GM19463 (cell line): Measurements from ENCODE around the gene AAMP.
"Not testable (repeated sequence)": the region's sequence is repeated elsewhere in the genome, so short reads cannot be mapped to it uniquely, and the experiment has no call there.

Experiments
- ATAC-seq: cut with Tn5 transposase; IDR thresholded peaks from one replicate; pipeline ENCODE4 v1.9.1; 2021; ENCODE audit warnings: mild to moderate bottlenecking, moderate library complexity; ENCODE audit not compliant: unreplicated experiment

The AAMP gene

GRCh38 chr2:218269900-218270720 lies at the start of gene AAMP, which contains the start of gene PNKD:
TSS of gene AAMP (minus strand) at chr2:218270137. CDS start at chr2:218270086, 51 bp downstream.
TSS of gene PNKD (plus strand) at chr2:218270519. CDS start at chr2:218270536, 17 bp downstream.
- peak; percentile 87 for ATAC-seq

DNA sequence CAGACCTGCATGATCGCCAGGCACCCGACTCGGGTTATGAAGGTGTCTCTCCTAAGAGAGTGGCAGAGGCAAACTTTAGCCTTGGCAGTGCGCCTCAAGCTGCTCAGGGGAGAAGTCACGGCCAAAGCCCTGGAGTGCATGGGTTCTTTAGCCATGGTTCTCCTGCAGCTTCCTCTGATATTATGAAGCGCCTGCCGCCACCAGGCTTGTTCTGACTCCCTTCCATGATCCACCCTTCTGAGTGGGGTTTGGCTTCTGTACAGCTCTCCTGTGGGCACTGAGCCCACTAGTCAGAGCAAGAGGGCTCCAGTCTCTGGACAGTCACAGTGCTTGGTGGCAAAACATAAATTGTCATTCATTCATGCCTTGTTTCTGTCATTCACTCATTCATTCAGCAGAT lies 48.3 kb upstream of the AAMP start:
- ATAC-seq = no peak

- ATAC-seq = no peak
These were observed 47.9 kb upstream of the AAMP start for GRCh38 chr2:218317835-218318234.

- no peak for ATAC-seq
These were observed 47.3 kb upstream of the AAMP start for GRCh38 chr2:218317303-218317630.

GRCh38 chr2:218315397-218315796 lies 45.5 kb upstream of the AAMP start:
- ATAC-seq = no peak

DNA sequence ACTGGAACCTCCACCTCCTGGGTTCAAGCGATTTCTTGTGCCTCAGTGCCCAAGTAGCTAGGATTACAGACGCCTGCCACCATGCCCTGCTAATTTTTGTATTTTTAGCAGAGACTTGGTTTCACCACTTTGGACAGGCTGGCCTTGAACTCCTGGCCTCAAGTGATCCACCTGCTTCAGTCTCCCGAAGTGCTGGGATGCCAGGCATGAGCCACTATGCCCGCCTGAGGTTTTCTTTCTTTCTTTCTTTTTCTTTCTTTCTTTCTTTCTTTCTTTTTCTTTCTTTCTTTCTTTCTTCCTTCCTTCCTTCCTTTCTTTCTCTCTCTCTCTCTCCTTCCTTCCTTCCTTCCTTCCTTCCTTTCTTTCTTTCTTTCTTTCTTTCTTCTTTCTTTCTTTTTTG lies 44.8 kb upstream of the AAMP start:
- ATAC-seq = not testable (repeated sequence)

- no peak for ATAC-seq
These were observed 43.4 kb upstream of the AAMP start for GRCh38 chr2:218313356-218313755.

GRCh38 chr2:218312267-218312756 lies 42.4 kb upstream of the AAMP start:
- no peak for ATAC-seq

- ATAC-seq = not testable (repeated sequence)
These were observed 41.8 kb upstream of the AAMP start for GRCh38 chr2:218311541-218312266.

DNA sequence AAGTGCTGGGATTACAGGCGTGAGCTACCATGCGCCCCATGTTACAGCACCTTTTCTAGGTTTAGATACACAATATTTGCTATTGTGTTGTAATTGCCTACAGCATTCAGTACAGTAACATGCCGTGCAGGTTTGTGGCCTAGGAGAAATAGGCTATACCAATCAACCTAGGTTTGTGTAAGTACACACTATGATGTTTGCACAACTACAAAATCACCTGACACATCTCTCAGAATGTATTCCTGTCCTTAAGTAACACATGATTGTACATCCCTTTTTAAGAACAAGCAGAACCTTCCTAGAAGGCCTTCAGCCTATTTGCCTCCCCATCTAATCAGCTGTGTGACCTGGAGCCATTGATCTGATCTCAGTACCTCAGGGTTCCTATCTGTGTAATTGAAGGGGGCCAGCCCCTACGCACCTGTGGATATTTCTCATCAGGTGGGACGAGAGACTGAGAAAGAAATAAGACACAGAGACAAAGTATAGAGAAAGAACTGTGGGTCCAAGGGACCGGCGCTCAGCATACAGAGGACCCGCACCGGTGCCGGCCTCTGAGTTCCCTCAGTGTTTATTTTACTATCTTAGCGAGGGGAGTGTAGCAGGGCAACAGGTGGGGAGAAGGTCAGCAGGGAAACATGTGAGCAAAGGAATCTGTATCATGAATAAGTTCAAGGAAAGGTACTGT lies 41.1 kb upstream of the AAMP start:
- ATAC-seq = no peak

DNA sequence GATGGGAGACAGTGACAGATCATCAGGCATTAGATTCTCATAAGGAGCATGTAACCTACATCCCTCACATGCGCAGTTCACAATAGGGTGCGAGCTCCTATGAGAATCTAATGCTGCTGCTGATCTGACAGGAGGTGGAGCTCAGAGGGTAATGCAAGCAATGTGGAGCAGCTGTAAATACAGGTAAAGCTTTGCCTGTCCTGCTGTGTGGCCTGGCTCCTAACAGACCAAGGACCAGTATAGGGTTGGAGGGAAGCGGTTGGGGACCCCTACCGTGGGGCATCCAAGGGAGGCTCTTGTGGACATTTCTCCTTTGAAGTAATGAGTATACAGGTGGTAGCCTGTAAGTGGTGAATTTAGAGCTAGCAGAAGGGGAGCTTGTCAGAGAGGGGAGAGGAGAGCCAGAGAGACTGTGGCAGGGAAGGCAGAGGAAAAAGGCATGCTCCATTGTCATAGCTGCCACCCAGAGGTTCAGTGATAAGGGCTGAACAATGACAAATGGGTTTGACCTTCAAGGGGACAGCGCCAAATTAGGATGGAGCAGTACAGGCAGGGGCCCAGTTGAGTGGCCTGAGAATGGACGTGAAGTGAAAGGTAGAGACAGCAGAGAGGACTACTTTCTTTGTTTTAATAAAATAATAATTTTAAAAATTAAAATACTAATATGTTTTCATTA lies 37.6 kb upstream of the AAMP start:
- no peak for ATAC-seq

- ATAC-seq = no peak
These were observed 36.4 kb upstream of the AAMP start for GRCh38 chr2:218306184-218306920.

- ATAC-seq = no peak
These were observed 35.4 kb upstream of the AAMP start for GRCh38 chr2:218305383-218305782.

- ATAC-seq = peak; percentile 76
These were observed 31.4 kb upstream of the AAMP start for GRCh38 chr2:218301176-218301819.

DNA sequence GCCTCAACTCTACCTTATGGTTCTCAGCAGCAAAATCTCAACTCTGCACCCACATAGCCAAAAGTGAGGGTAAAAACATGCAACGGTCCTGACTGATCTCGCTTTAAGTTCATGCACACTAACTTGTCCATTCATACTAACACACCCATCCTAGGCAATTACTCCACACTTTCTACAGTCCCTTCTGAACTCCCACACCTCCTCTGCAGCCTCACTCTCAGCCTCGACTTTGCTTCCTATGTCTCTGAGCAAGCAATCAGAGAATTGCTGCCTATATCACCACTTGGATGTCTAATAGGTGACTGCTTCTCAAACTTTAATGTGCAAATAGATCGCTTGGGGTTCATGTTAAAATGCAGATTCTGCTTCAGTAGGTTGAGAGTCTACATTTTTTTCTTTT lies 30.2 kb upstream of the AAMP start:
- ATAC-seq = no peak

- no peak for ATAC-seq
These were observed 28.5 kb upstream of the AAMP start for GRCh38 chr2:218298314-218298875.

DNA sequence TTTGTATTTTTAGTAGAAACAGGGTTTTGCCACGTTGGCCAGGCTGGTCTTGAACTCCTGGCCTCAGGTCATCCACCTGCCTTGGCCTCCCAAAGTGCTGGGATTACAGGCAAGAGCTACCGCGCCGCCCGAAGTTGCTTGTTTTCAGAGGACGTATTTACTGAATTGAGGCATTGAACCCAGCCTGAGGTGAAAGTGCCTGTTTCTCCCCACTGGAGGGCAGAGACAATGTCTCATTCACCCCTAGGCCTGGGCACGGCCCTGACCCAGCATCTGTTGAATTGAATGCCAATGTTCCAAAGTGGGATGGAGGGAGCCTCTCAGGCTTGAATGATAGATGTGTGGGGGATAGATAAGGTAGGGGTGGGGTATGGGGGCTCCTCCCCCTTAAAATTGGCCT lies 26.9 kb upstream of the AAMP start:
- ATAC-seq = no peak

- ATAC-seq = no peak
These were observed 26.3 kb upstream of the AAMP start for GRCh38 chr2:218296200-218296599.

- ATAC-seq = no peak
These were observed 25.1 kb upstream of the AAMP start for GRCh38 chr2:218295029-218295428.
